Tongue (tissue), 2 donors: ENCODE measurements around the gene CNNM2. TPM values are rescaled to one million over a fixed set of nuclear protein-coding genes. Genes with fewer than 3 reads are reported as not detected.
"Not testable (repeated sequence)": the region's sequence is repeated elsewhere in the genome, so short reads cannot be mapped to it uniquely, and the experiment has no call there.

Source experiments
- DNase-seq: peaks from one replicate; pipeline ENCODE4 v3.0.0-alpha.2; 2015
- total RNA-seq: library from RNA; depleted of rRNA; stranded (reverse); fragments of >200 nt; gene quantifications from one replicate; pipeline ENCODE4 v1.2.3, GENCODE V29; 2014

Gene CNNM2
- total RNA-seq, 1 donor from 2014 or later = 13.2 TPM

DNA sequence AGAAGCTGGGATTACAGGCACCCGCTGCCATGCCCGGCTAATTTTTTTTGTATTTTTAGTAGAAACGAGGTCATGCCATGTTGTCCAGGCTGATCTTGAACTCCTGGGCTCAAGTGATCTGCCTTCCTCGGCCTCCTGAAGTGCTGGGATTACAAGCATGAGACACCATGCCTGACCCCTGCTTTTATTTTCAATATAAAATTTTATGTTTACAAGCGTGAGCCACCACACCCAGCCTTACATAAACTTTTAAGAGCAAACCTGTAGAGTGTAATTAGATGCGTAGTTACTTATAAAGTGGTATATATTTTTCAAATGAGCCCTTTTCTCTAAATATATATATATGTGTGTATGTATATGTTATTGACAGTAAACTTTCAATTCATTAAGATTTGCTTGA, 8.7 kb downstream of the CNNM2 start:
- no peak for DNase-seq

- no peak for DNase-seq
Observed at GRCh38 chr10:102927311-102928010, 9.4 kb downstream of the CNNM2 start.

GRCh38 chr10:102928442-102928841, 10.3 kb downstream of the CNNM2 start:
- DNase-seq = not testable (repeated sequence)

DNA sequence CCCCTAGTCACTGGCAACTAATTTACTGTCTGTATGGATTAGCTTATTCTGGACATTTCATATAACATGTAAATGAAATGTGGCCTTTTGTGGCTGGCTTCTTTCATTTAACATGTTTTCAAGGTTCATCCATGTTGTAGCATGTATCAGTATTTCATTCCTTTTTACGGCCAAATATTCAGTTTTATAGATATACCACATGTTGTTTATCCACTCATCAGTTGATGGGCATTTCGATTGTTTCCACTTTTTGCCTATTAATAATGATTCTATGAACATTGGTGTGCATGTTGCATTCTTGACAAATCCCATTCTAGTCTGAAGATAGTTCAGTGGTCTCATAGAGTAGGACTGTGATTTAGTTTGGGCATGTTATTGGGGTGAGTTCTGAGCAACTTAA, 12.6 kb downstream of the CNNM2 start:
- DNase-seq = no peak

DNA sequence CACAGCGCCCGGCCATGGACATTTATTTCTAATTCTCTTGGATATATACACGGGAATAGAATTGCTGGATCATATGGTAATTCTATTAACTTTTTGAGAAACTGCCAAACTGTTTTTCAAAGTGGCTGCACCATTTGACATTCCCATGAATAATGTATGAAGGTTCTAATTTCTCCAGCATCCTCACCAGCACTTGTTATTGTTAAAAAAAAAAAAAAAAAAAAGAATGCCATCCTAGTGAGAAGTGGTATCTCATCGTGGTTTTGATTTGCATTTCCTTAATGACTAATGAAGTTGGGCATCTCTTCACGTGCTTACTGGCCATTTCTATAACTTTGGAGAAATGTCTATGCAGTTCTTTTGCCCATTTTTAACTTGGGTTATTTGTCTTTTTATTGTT, 13.5 kb downstream of the CNNM2 start:
- DNase-seq = no peak

DNA sequence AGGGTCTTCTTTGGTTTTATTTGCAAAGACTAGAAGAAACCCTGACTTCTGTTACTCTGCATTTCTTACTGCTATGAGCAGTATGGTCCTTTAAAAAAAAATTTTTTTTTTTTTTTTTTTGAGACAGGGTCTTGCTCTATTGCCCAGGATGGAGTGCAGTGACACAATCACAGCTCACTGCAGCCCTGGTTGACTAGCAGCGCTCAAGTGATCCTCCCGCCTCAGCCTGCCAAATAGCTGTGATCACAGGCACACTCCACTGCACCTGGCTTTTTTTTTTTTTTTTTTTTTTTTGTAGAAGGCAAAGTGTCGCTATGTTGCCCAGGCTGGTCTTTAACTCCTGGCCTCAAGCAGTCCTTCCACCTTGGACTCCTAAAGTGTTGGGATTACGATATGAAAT, 17.4 kb downstream of the CNNM2 start:
- DNase-seq = no peak

GRCh38 chr10:102935939-102936605, 18.0 kb downstream of the CNNM2 start:
- no peak for DNase-seq

GRCh38 chr10:102941401-102941800, 23.3 kb downstream of the CNNM2 start:
- DNase-seq = no peak

DNA sequence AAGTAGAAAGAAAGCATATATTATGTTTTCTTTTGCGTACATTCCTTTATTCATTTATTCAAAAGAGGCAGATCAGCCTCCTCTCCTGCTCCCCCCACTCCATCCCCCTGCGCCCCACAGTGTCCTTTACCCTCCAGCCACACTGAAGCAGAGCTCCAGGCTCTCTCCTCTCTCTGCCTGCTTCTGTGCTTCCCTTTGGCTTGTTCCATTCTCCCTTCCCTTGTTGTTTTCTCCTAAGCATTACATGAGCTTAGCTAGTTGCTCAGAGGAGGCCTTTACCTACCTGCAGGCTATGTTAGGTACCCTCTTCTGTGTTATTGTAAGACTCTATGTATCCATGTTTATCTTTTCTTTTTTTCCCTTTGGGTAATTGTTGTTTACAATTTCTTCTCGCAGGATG, 27.4 kb downstream of the CNNM2 start:
- DNase-seq = no peak

DNA sequence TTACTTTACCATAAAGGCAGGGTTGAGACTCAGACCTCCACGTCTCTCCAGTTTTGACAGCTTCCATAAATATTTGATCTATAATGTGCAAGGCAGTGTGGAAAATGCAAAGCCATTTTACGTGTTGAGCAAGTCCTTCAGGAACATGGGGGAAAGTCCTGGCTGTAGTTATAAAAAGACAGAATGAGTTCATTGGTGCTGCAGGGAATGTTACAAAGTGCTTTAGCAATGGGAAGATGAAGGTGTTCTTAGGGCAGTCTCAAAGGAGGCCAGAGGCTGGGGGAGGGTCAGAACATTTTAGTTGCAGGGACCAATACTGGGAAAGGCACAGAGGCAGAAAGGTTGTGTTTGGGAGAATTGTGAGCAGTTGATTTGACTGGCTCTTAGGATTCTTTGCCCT, 27.9 kb downstream of the CNNM2 start:
- DNase-seq = no peak

DNA sequence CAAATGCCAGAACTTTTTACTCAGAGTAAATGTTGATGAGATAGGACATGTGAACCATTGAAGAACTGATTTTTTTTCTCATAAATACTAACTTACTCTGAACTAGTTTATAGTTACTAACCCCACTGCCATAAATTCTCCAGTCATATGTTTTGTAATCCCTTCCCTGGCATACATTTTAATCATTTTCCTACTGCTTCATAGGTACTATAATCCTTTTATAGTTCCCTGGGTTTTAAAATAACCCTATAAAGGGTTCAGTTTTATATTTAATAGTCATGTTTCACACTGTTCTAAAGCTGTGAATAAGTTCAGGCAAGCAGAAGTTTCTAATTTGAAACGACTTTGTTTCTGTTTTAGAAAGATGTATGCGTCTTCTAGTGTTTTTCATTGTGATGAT, 28.9 kb downstream of the CNNM2 start:
- DNase-seq = no peak

DNA sequence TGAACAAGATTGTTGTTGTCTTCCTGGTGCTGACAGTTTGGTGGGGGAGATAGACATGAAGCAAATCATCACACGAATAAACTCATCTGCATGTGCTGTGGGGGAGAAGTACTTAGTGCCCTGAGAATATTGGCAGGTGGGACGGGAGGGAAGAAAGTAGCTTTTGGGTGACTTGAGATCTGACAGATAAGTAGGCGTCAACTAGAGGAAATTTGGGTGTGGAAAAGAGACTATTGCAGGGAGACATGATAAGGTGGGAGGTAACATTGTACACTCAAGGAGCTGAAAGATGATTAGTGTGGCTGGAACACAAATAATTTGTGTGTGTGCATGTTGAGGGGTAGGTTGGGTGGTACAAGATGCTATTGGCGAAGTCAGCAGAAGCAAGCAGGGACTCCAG, 30.1 kb downstream of the CNNM2 start:
- DNase-seq = no peak

DNA sequence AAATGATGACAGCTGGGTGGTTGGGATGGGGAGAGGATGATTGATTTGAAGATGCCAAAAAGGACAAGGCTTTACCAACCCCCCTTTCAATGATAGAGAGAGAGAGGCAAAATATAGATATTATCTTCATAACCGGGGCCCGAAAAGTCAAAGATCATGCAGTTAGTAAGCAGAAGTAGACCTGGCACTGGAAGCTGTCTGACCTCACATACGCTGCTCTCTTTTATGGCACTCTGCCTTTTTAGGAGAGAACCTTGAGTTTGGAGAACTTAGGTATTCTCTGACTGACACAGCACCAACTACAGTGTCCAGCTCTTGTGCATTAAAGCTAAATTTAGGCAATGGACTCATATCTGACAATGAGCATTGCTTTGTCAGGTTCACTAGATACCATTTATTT, 30.7 kb downstream of the CNNM2 start:
- no peak for DNase-seq

DNA sequence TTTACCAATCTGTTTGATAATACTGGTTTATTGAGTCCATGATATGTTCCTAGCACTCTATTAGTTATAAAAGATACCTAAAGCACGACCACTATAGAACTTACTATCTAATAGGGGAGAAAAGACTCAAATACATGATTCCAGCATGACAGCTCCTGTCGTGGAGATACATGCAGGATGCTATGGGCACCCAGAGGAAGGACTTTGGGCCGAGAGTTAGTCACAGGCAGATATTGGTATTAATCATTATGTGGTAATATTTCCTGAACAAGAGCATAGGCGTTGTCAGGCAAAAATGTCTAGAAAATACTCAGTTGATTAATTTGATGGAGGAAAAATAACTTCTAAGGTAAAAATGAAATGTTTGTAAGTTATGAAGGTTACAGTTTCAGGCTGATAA, 31.8 kb downstream of the CNNM2 start:
- no peak for DNase-seq

DNA sequence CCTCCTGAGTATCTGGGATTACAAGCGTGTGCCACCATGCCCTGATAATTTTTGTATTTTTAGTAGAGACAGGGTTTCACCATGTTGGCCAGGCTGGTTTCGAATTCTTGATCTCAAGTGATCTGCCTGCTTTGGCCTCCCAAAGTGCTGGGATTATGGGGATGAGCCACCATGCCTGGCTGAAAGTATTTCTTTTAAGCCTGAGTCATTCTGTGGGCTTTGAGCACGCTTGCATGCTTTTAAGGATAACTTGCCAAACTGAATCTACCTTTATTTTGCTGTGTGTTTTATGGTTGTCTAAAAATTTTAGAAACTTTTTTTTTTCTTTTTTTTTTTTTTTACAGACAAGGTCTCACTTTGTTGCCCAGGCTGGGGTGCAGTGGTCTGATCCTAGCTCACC, 33.2 kb downstream of the CNNM2 start:
- DNase-seq = no peak

- DNase-seq = no peak
Observed at GRCh38 chr10:102959360-102959759, 41.3 kb downstream of the CNNM2 start.

GRCh38 chr10:102960157-102960556, 42.1 kb downstream of the CNNM2 start:
- no peak for DNase-seq

DNA sequence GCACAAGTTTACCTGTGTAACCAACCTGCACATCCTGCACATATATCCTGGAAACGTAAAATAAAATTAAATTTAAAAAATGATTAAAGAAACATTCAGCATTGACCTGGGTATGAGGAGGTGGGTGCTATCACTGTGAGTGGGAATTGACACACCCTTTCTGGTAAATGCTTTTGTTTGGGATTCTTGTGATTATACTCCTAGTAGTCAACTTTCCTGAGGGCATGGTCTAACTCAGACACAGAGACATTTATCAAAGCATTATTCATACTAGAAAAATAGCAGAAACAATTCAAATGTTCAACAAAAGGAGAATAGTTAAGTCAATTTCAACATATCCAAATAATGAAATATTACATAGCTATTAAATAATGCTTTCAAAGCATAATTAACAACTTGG, 44.2 kb downstream of the CNNM2 start:
- no peak for DNase-seq

GRCh38 chr10:102962951-102963755, 45.1 kb downstream of the CNNM2 start:
- DNase-seq = no peak

- no peak for DNase-seq
Observed at GRCh38 chr10:102963756-102964025, 45.6 kb downstream of the CNNM2 start.

DNA sequence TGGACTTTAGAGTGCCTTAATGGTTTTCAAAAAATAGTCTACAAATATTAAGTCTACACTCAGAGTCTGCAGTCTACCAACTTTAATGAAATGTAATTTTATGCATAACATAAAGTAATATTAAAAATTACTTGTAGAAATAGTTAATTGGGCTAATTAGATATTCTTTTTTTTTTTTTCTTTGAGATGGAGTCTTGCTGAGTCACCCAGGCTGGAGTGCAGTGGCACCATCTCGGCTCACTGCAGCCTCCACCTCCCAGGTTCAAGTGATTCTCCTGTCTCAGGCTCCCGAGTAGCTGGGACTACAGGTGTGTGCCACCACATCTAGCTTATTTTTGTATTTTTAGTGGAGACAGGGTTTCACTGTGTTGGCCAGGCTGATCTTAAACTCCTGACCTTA, 46.0 kb downstream of the CNNM2 start:
- not testable (repeated sequence) for DNase-seq

DNA sequence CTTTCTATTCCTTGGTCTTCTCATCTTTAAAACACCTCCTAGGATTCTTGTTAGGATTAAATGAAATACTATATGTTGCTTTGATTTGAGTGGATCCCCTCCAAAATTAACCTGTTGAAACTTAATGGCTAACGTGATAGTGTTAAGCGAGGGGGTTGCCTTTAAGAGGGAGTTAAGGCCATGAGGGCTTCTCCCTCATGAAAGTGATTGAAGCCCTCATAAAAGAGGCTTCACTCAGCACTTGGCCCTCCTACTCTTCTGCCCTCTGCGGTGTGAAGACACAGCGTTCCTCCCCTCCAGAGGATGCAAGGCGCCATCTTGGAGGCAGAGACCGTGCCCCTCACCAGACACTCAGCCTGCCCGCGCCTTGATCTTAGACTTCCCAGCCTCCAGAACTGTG, 46.6 kb downstream of the CNNM2 start:
- DNase-seq = no peak

GRCh38 chr10:102965311-102965851, 47.3 kb downstream of the CNNM2 start:
- no peak for DNase-seq
